GM19193 (cell line): ENCODE measurements around the gene CDSN.

ENCODE experiments used
- POLR2A ChIP-seq: IDR thresholded peaks from 4 replicates; pipeline ENCODE4 v1.6.1; 2011; ENCODE audit not compliant: insufficient read depth, insufficient read length; ENCODE audit errors: extremely low read depth

The CDSN gene

DNA sequence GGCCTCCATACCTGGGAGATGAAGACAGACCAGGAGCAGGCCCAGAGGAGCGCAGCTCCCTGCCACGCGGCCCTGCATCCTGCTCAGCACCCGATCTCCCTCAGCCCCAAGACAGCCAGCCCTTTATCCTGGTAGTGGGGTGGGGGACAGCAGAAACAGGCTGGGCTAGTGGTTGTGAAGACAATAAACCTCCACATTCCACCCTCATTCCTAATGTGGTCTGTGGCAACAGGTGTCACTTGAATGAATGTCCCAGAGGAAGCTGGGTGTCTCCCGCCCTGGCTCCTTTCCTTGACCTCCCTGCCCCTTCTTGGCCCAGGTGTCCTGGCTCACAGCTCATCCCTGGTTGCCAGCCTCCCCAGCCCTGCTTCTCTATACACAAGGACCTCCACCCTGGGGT is 7.8 kb downstream of the CDSN start, which contains the start of gene C6orf15:
C6orf15 (minus strand) TSS at position 98 of the 400 bp plus-strand sequence; CDS start at position 78, 20 bp downstream.
- TF ChIP-seq POLR2A, result no peak

DNA sequence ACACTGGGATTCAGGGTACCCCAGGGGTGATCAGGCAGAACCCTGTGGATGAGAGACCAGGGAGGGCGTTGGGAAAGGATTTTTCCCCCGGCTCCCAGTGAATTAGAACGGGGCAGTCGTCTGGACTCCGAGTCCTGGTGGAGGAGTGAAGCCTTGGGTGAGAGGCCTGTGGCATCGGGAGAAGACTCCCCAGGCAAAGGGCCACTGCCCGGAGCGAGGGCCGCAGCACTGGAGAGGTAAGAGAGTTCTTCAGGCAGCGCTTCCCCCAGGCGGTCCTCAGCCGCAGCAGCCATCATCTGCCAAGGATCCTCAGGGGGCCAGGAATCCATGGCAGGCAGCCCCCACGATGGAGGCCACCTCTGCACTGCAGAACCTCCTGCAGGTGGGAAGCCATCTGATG is 8.5 kb downstream of the CDSN start:
- TF ChIP-seq POLR2A, result no peak

GRCh38 chr6:31110825-31111582 is 9.2 kb downstream of the CDSN start:
- TF ChIP-seq POLR2A, result no peak

- TF ChIP-seq POLR2A, result no peak
Measured at GRCh38 chr6:31107052-31107451, 13.2 kb downstream of the CDSN start.

- TF ChIP-seq POLR2A, result no peak
Measured at GRCh38 chr6:31103136-31103535, 17.1 kb downstream of the CDSN start.

DNA sequence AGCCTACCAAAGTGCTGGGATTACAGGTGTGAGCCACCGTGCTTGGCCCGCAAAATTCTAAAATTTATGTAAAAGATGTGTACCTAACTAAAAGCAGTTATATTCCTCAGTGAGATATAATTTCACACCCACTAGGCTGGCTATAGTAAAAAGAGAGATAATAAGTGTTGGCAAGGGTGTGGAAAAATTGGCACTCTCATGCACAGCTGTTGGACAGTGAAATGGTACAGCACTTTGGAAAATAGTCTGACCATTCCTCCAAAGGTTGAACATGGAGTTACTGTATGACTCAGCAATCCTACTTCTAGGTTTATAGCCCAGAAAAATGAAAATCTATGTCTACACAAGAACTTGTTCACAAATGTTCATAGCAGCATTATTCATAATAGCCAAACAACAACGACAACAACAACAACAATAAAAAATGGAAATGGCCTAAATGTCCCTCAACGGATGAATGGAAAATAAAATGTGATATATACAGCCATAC is 21.8 kb downstream of the CDSN start:
- TF ChIP-seq POLR2A, result no peak

DNA sequence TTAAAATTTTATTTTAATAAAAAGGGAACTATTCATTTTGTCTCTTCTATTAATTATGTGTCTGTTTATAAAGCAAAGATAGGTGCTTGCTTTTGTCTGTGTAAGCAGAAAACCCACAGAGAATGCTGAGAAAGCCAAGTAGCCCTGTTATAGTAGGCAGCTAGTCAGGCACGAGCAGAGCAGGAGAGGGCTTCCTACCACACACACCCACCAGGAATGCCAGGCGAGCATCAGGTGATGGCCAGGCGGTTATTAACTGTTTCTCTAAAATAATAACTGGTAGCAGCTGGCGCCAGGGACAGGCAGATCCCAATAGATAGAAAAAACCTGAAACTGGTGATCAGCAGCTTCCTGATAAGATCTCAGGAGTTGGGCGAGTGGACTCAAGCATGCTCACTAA is 23.6 kb downstream of the CDSN start:
- no peak for TF ChIP-seq POLR2A

GRCh38 chr6:31096215-31096614 is 24.0 kb downstream of the CDSN start:
- no peak for TF ChIP-seq POLR2A

DNA sequence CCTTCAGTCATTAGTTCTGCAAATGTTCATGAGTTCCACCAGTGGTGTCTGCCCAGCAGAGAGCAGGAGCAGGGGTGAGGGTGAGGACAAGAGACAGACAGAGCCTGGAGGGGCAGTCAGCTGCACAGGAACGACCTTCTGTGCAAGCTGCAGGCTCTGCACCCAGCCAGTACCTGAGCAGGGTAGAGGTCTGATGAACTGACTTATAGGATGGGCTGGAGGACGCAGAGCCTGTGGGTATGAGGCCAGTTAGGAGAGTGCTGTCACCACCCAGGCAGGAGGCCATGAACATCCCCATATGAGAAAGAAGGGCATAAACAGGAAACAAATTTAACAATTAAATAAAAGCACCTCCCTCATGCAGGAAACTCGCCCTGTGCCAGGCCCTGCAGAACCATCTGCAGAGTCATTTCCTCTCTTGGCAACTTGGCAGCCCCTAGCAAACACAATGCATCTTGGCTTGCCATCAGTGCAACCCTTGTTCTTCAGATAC is 25.8 kb downstream of the CDSN start:
- no peak for TF ChIP-seq POLR2A

DNA sequence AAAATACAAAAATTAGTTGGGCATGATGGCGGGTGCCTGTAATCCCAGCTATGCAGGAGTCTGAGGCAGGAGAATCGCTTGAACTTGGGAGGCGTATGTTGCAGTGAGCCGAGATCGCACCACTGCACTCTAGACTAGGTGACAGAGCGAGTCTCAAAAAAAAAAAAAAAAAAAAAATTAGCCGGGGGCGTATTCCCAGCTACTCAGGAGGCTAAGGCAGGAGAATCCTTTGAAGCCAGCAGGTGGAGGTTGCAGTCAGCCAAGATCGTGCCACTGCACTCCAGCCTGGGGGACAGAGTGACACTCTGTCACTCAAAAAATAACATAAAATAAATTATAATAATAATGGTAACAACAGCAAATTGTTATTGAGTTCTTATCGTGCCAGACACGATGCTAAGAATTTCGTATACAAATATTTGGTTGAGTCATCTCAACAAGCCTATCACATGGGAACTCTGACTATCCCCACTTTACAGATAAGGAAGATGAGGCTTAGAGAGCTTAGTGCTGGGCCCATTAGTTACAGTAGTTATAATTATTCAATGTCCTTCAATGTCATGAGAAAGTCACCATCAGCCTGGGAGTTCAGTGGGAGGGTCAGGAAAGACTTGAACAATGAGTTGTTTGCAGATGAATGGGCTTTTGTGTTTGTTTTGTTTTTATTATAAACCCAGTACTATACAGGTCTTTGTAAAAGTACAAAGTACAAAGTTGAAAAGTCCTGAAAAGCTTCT is 27.3 kb downstream of the CDSN start:
- TF ChIP-seq POLR2A, result no peak

- TF ChIP-seq POLR2A, result no peak
Measured at GRCh38 chr6:31092238-31092637, 28.0 kb downstream of the CDSN start.

GRCh38 chr6:31091680-31092079 is 28.6 kb downstream of the CDSN start:
- no peak for TF ChIP-seq POLR2A

GRCh38 chr6:31090973-31091364 is 29.3 kb downstream of the CDSN start:
- TF ChIP-seq POLR2A, result no peak

DNA sequence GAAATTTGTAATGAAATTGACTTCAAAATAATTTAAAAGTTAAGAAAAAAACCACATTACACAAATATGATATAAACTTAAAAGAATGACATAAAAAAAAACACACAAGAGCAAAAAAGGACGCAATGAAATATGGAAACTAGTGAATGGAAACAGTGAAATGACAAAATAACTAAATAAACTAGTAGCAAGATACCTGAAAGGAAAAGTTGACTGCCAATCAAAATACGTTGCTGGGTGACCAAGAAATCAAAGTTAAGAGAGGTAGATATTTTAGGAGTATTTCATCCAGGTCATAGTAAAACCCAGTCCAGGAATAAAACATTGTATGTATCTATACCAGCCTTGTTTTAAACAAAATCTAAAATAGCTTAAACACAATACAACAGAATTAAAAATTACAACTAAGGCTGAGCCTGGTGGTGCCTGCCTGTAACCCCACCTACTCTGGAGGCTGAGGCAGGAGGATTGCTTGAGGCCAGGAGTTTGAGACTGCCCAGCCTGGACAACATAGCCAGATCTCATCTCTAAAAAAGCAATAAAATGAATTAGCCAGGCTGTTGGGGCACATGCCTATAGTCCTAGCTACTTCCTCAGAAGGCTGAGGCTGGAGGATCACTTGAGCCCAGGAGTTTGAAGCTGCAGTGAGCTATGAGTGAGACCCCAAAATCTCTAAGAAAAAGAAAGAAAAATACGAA is 29.8 kb downstream of the CDSN start:
- no peak for TF ChIP-seq POLR2A

- TF ChIP-seq POLR2A, result no peak
Measured at GRCh38 chr6:31087494-31088089, 32.7 kb downstream of the CDSN start.

- no peak for TF ChIP-seq POLR2A
Measured at GRCh38 chr6:31086788-31087440, 33.3 kb downstream of the CDSN start.
